ENCODE results near the gene KCTD6.

DNA sequence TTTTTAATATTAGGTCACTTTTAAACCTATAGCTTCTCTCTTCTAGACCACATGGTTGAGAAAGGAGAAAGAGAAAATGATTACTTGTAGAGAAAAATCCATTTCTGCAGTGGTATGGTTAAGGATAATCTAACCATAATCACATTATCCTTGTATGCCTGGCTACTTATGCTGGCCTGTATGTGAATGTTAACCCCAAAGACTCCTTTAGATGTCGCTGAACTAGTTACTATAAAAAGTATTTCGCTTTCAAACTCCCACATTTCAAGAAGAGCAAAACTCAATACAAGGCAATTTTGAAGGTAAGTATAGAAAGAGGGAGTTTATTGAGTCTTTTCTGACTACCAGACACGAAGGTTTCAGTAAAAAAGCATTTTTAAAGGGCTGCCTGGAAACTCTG, 2.2 kb downstream of the KCTD6 start:
- TF ChIP-seq RAD21 (IDR thresholded peaks at IDR 0.05; ENCODE audit: low read length) (no peak), CTCF (conservative IDR thresholded peaks at IDR 0.05; ENCODE audit: low read depth, low read length) (no peak), CHD1 (IDR thresholded peaks at IDR 0.05; ENCODE audit: low read depth, low read length) (no peak), POLR2A (IDR thresholded peaks at IDR 0.05; ENCODE audit: low read depth, low read length) (no peak), NFE2L2 (IDR thresholded peaks at IDR 0.05; ENCODE audit: low read depth, low read length) (no peak), RCOR1 (IDR thresholded peaks at IDR 0.05; ENCODE audit: insufficient replicate concordance, low read length) (no peak), RFX5 (IDR thresholded peaks at IDR 0.05; ENCODE audit: low read depth, low read length) (no peak), MAFK (IDR thresholded peaks at IDR 0.05; ENCODE audit: low read depth, low read length) (no peak), MXI1 (IDR thresholded peaks at IDR 0.05; ENCODE audit: borderline replicate concordance, low read depth, low read length) (no peak), ELK1 (IDR thresholded peaks at IDR 0.05; ENCODE audit: borderline replicate concordance, low read depth, low read length) (no peak), MAZ (IDR thresholded peaks at IDR 0.05; ENCODE audit: borderline replicate concordance, low read depth, low read length) (no peak), BHLHE40 (IDR thresholded peaks at IDR 0.05; ENCODE audit: low read depth, low read length) (no peak)
- TF ChIP-seq, protein P1, sequence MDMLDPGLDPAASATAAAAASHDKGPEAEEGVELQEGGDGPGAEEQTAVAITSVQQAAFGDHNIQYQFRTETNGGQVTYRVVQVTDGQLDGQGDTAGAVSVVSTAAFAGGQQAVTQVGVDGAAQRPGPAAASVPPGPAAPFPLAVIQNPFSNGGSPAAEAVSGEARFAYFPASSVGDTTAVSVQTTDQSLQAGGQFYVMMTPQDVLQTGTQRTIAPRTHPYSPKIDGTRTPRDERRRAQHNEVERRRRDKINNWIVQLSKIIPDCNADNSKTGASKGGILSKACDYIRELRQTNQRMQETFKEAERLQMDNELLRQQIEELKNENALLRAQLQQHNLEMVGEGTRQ (IDR thresholded peaks at IDR 0.05; ENCODE audit: low read depth, low read length) = no peak

All from IMR-90 (cell line).